ENCODE data around the gene BLTP1.

- TF ChIP-seq CTCF (IDR thresholded peaks at IDR 0.05; ENCODE audit: insufficient read depth, low read depth, low read length) (no peak), EZH2 (IDR thresholded peaks at IDR 0.05; ENCODE audit: insufficient read depth, low read length) (no peak)
Observed at GRCh38 chr4:122151982-122152710, at the start of gene BLTP1.
